SK-N-SH (cell line): Measurements from ENCODE around the gene ZDHHC14.

Experiments used
- CTCF ChIP-seq: fragments of 200-600 bp; sonication (generic); IDR thresholded peaks from 2 replicates; pipeline ENCODE4 v1.6.1; 2017; ENCODE audit warnings: antibody characterized with exemption, mild to moderate bottlenecking, moderate library complexity
- EZH2phosphoT487 ChIP-seq: fragments of 200-600 bp; sonication (generic); IDR thresholded peaks from 2 replicates; pipeline ENCODE4 v1.6.1; 2017; ENCODE audit warnings: low read depth, mixed run types, mild to moderate bottlenecking, antibody characterized with exemption, moderate library complexity, borderline replicate concordance
- POLR2AphosphoS5 ChIP-seq: IDR thresholded peaks from 2 replicates; pipeline ENCODE4 v1.6.1; 2012; ENCODE audit warnings: low read depth, low read length
- RAD21 ChIP-seq: IDR thresholded peaks from 2 replicates; pipeline ENCODE4 v1.6.1; 2012; ENCODE audit warnings: mild to moderate bottlenecking, low read length
- REST ChIP-seq: IDR thresholded peaks from 2 replicates; pipeline ENCODE4 v1.6.1; 2012; ENCODE audit warnings: mild to moderate bottlenecking, low read depth, low read length, moderate library complexity
- SMC3 ChIP-seq: IDR thresholded peaks from 2 replicates; pipeline ENCODE4 v1.6.1; 2012; ENCODE audit warnings: low read depth, low read length, improper control_type of control experiment
- USF2 ChIP-seq: fragments of 150-350 bp; IDR thresholded peaks from 2 replicates; pipeline ENCODE4 v1.6.1; 2017; ENCODE audit warnings: antibody characterized with exemption, low read length, low read depth, borderline replicate concordance
- YY1 ChIP-seq: IDR thresholded peaks from 2 replicates; pipeline ENCODE4 v1.4.0; 2012; ENCODE audit warnings: low read depth, mild to moderate bottlenecking
- ZBTB33 ChIP-seq: IDR thresholded peaks from 2 replicates; pipeline ENCODE4 v1.4.0; 2012; ENCODE audit warnings: low read depth, borderline replicate concordance

GRCh38 chr6:157625764-157626163 is 244.8 kb downstream of the ZDHHC14 start:
- TF ChIP-seq POLR2AphosphoS5 (no peak), CTCF (no peak), SMC3 (no peak), USF2 (no peak), EZH2phosphoT487 (no peak), ZBTB33 (no peak), RAD21 (no peak), REST (no peak), YY1 (no peak)
